ENCODE measurements around the gene TMEM97.
"Not testable (repeated sequence)": the region's sequence is repeated elsewhere in the genome, so short reads cannot be mapped to it uniquely, and the experiment has no call there.

TMEM97 gene

GRCh38 chr17:28318759-28319597, at the start of gene TMEM97:
Gene TMEM97 (plus strand): TSS chr17:28319200. CDS start chr17:28319240, 40 bp downstream.
- peak; percentile 92 for FAIRE-seq

- FAIRE-seq = no peak
Observed at GRCh38 chr17:28270055-28270454, 48.9 kb upstream of the TMEM97 start.

- FAIRE-seq = no peak
Observed at GRCh38 chr17:28270926-28271325, 48.1 kb upstream of the TMEM97 start.

- no peak for FAIRE-seq
Observed at GRCh38 chr17:28271431-28271830, 47.6 kb upstream of the TMEM97 start.

GRCh38 chr17:28272166-28272565, 46.8 kb upstream of the TMEM97 start:
- no peak for FAIRE-seq

- not testable (repeated sequence) for FAIRE-seq
Observed at GRCh38 chr17:28273341-28273740, 45.7 kb upstream of the TMEM97 start.

- FAIRE-seq = no peak
Observed at GRCh38 chr17:28274591-28275265, 44.3 kb upstream of the TMEM97 start.

- no peak for FAIRE-seq
Observed at GRCh38 chr17:28276011-28276410, 43.0 kb upstream of the TMEM97 start.

GRCh38 chr17:28279411-28279810, 39.6 kb upstream of the TMEM97 start:
- FAIRE-seq = no peak

- no peak for FAIRE-seq
Observed at GRCh38 chr17:28280826-28281225, 38.2 kb upstream of the TMEM97 start.

GRCh38 chr17:28282596-28282995, 36.4 kb upstream of the TMEM97 start:
- no peak for FAIRE-seq

GRCh38 chr17:28285965-28286364, 33.0 kb upstream of the TMEM97 start:
- FAIRE-seq = no peak

GRCh38 chr17:28290703-28291102, 28.3 kb upstream of the TMEM97 start:
- FAIRE-seq = no peak

GRCh38 chr17:28291780-28292330, 27.1 kb upstream of the TMEM97 start:
- no peak for FAIRE-seq

- not testable (repeated sequence) for FAIRE-seq
Observed at GRCh38 chr17:28292878-28293277, 26.1 kb upstream of the TMEM97 start.

GRCh38 chr17:28293994-28294393, 25.0 kb upstream of the TMEM97 start:
- FAIRE-seq = no peak

- FAIRE-seq = no peak
Observed at GRCh38 chr17:28295677-28296578, 23.1 kb upstream of the TMEM97 start.

- FAIRE-seq = no peak
Observed at GRCh38 chr17:28298449-28298848, 20.6 kb upstream of the TMEM97 start.

- no peak for FAIRE-seq
Observed at GRCh38 chr17:28306954-28307401, 12.0 kb upstream of the TMEM97 start.

GRCh38 chr17:28313841-28314240, 5.2 kb upstream of the TMEM97 start:
- FAIRE-seq = no peak

GRCh38 chr17:28315846-28316705, 2.9 kb upstream of the TMEM97 start:
- FAIRE-seq = no peak

Data from A204.1 (cell line).